HG03066 (cell line): Measurements from ENCODE around the gene SLC35F3.

Experiments used
- ATAC-seq: cut with Tn5 transposase; IDR thresholded peaks from one replicate; pipeline ENCODE4 v1.9.1; 2021; ENCODE audit warnings: low read depth; ENCODE audit not compliant: unreplicated experiment

SLC35F3 gene

DNA sequence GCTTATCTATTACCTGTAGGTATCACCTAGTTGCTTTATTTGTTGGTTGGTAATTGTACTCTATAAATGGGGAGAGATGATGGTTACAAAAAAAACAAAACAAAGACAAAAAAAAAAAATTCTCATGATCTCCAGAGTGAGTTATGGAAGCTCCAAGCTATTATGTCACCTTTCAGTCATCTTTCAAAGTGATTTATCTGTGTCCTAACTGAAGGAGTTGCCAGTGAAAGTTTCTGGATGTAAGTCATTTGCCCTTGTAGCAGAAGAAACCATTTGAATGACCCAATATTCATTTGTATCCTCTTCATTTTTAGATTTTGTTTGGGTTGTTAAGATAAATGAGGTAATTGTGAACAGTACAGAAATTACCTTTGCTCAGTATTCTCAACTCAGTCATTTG lies 3.6 kb downstream of the SLC35F3 start:
- no peak for ATAC-seq

GRCh38 chr1:233909195-233909594 lies 4.7 kb downstream of the SLC35F3 start:
- ATAC-seq: no peak

- no peak for ATAC-seq
Measured at GRCh38 chr1:233912447-233912846, 8.0 kb downstream of the SLC35F3 start.

DNA sequence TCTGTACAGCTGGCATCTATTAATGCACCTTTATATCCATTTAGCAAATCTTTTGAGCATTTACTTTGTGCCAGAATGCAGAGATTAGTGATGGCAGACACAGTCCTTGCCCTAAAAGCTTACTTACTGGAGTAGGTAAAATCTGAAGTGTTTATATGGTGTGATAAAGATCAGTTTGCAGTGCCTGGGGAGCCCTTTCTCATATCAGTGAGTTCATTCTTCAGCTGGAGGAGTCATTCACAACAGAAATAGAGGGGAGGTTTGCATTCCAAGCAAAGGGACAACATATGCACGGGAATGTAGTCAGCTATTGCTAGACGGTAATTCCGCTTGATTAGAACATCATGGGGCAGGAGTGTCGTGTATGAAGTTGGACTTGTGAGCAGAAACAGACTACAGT lies 8.4 kb downstream of the SLC35F3 start:
- ATAC-seq: no peak

- ATAC-seq: no peak
Measured at GRCh38 chr1:233916706-233917105, 12.2 kb downstream of the SLC35F3 start.

DNA sequence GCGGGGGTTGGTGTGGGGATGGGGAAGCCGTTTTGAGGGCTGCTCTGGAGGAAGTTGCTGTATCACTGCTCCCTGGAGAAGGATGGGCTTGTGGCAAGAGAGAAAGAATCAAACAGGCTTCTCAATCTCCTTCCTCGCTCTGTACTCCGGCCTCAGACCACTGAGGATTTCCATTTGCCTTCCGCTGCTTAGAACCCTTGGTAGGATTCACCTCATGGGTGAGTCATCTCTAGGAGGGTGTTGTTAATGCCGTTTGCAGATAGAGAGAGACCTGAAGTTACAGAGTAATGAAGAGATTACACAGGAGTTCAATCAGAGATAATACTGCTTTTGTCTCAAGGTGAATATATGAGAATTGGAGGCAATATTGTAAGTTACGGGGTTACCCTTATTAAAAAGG lies 15.3 kb downstream of the SLC35F3 start:
- ATAC-seq: no peak

DNA sequence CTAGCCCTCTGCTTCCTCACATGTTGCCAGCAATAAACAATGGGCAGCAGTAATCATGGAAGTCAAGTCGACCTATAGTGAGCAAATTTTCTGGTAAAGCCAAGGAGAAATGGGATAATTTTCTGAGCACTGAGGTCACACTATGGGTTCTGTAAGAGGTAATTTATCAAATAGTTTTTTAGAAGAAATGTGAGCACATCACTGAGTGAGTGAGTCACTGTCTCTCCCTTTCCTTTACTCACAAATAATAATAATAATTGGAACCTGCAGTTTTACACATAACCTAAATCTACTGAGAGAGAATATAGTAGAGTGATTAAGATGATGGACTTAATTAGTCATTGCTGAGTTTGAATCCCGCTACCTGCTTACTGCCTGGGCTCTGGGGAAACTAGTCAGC lies 23.6 kb downstream of the SLC35F3 start:
- ATAC-seq: no peak

GRCh38 chr1:233933339-233933738 lies 28.9 kb downstream of the SLC35F3 start:
- ATAC-seq: no peak

DNA sequence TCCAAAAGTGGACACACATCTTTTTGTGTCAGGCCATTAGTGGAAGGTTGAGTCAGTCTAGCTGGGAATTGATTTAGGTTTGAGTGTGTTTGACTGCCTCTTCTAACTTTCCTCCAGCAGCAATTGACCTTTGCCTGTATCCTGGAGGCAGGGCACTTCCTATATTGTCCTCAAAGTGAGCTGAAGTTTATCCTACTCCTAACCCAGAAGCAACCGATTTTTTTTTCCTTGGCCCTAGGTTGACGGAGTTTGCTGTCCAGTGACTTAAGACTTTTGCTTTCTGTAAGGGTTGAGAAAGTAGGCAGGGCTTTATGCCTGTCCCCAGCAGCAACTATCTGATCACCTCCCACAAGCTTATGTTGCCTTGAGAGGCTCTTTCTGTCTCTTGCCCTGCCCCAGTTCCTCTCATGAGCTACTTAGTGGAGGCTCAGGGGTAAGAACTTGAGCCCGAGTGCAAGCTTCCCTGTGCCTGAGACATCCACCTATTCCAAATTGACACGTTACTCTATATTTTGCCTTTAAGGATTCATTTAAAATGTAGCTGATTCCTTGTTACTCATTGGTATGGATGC lies 30.9 kb downstream of the SLC35F3 start:
- no peak for ATAC-seq

DNA sequence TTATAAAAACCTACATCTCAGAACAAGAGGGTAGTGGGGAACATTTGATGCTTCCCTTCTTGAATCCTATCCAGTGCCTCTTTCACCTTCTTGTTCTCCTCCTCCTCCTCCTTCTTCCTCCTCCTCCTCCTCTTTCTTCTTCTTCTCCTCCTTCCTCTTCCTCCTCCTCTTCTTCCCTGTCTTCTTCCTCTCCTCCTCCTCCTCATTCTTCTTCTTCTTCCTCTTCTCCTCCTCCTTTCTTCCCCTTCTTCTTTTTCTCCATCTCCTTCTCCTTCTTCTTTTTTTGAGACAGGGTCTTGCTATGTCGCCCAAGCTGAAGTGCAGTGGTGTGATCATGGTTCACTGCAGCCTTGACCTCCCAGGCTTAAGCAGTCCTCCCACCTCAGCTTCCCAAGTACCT lies 31.9 kb downstream of the SLC35F3 start:
- ATAC-seq: no peak

GRCh38 chr1:233936842-233937241 lies 32.4 kb downstream of the SLC35F3 start:
- no peak for ATAC-seq

DNA sequence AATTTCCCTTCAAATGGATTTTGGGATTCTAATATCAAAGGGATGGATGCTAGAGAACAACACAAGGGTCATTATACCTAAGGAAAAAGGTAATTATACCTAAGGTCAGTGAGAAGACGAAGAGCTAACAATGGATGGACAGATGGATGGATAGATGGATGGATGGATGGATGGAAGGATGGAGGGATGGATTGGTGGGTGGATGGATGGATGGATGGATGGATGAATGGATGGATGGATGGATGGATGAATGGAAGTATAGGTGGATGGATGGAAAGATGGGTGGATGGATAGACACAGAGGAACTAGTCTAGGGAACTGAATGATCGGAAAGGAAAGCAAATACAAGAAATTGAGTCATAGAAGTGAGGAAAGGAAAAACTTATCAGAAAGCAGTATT lies 34.0 kb downstream of the SLC35F3 start:
- no peak for ATAC-seq

GRCh38 chr1:233939451-233939850 lies 35.0 kb downstream of the SLC35F3 start:
- ATAC-seq: no peak

GRCh38 chr1:233940908-233941307 lies 36.4 kb downstream of the SLC35F3 start:
- no peak for ATAC-seq

- ATAC-seq: no peak
Measured at GRCh38 chr1:233944601-233945000, 40.1 kb downstream of the SLC35F3 start.

GRCh38 chr1:233945573-233945972 lies 41.1 kb downstream of the SLC35F3 start:
- no peak for ATAC-seq

DNA sequence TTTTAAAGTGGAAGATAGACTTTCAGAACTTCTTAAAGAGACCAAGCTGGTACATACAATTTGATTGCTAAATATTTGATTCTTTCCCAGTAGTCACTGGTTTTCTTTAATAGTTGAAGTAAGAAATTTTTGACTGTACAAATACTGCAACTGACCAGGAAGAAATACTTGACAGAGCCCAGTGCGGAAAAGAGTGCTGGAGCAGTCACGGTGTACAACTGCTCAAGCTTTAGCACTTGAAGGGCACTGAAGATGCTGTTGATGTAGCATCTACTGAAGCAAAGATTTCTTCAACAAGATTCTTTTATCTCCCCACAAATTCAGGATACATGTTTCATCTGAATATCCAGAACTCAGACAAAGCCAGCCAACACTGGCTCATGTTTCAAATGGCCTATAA lies 41.5 kb downstream of the SLC35F3 start:
- ATAC-seq: no peak

DNA sequence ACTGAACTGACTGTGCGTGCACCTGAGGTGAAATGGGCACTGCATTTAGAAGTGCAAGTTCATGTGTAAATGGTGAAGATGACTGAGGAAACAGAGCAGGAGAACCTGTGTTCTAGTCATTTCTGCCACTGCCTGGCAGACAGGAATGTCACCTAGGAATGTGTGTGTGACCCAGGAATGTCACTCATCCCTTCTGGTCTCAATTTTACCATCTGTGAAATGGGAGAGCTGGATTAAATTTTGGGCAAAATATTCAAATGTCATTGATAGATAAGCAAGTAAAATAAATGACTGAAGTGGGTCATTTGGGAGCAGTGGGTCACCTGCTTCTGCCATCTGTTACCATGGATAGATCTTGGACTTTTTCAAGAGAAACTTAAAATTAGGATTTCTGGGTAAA lies 42.2 kb downstream of the SLC35F3 start:
- ATAC-seq: no peak

GRCh38 chr1:233951804-233952203 lies 47.3 kb downstream of the SLC35F3 start:
- ATAC-seq: no peak

- no peak for ATAC-seq
Measured at GRCh38 chr1:233957691-233958090, 53.2 kb downstream of the SLC35F3 start.

DNA sequence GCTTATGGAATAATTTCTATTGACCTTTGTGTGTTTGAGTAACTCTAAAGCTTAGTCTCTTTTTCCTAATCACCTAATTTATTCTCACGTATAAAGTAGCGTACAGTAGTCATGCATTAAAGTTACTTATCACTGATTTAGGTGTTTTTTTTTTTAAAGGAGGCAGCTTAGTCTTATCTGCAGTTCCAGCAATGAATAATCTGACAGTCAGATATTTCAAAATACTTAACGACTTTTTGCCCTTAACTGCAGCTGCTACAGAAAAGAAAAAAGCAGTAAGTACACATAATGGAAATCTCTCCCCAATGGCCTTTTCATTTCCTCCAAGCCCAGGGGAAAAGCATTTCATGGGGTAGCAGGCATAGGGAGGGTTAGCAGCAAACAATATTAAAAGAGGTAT lies 54.6 kb downstream of the SLC35F3 start:
- ATAC-seq: no peak

GRCh38 chr1:233959971-233960370 lies 55.5 kb downstream of the SLC35F3 start:
- no peak for ATAC-seq

DNA sequence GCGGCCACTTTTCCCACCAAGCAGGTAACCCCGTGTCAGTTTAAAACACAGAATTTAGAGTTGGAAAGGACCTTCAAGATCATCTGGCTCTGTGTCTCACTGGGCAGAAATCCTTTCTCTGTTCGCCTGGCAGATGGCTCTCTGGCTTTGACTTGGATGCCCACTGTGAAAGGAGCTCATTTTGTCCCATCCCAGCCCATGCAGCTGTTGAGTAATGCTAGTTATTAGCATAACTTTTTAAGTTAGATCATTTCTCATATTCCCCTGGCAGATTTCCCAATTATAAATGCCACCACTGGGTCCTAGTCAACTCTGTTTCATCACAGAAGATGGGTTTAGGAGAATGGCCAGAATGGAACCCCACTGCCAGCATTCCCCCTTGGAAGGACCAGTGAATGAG lies 55.9 kb downstream of the SLC35F3 start:
- no peak for ATAC-seq
